Activated CD4-positive, CD25-positive, alpha-beta regulatory T cell treated with anti-CD3 and anti-CD28 coated beads, Interleukin-2, amount 50 U/mL, for 72 hours (primary cell): ENCODE measurements around the gene ZNF48.

Source experiments
- DNase-seq: peaks from one replicate; pipeline ENCODE4 v3.0.0; 2021

The ZNF48 gene

GRCh38 chr16:30407804-30408534 lies 12.7 kb downstream of the ZNF48 start:
- no peak for DNase-seq

GRCh38 chr16:30409125-30410060 lies 14.2 kb downstream of the ZNF48 start:
- peak; percentile 91 for DNase-seq

GRCh38 chr16:30413112-30413806 lies 18.0 kb downstream of the ZNF48 start:
- no peak for DNase-seq

GRCh38 chr16:30414159-30414558 lies 18.9 kb downstream of the ZNF48 start:
- no peak for DNase-seq

- no peak for DNase-seq
These were observed 20.9 kb downstream of the ZNF48 start for GRCh38 chr16:30416047-30416603.

- DNase-seq = no peak
These were observed 21.7 kb downstream of the ZNF48 start for GRCh38 chr16:30416624-30417528.

- peak; percentile 87 for DNase-seq
These were observed 22.5 kb downstream of the ZNF48 start for GRCh38 chr16:30417529-30418349.

GRCh38 chr16:30418350-30419181 lies 23.3 kb downstream of the ZNF48 start:
- no peak for DNase-seq

GRCh38 chr16:30421010-30421409 lies 25.8 kb downstream of the ZNF48 start:
- no peak for DNase-seq

- no peak for DNase-seq
These were observed 32.8 kb downstream of the ZNF48 start for GRCh38 chr16:30428055-30428454.

GRCh38 chr16:30429418-30429677 lies 34.1 kb downstream of the ZNF48 start:
- no peak for DNase-seq

GRCh38 chr16:30429678-30430427 lies 34.6 kb downstream of the ZNF48 start, which contains the start of gene DCTPP1:
Gene DCTPP1 (minus strand): TSS chr16:30430030. CDS start chr16:30429980, 50 bp downstream.
- peak; percentile 91 for DNase-seq

GRCh38 chr16:30430428-30430970 lies 35.3 kb downstream of the ZNF48 start:
- DNase-seq = no peak

GRCh38 chr16:30434852-30435251 lies 39.6 kb downstream of the ZNF48 start:
- DNase-seq = no peak

GRCh38 chr16:30437511-30438046 lies 42.4 kb downstream of the ZNF48 start:
- DNase-seq = no peak

GRCh38 chr16:30438835-30439234 lies 43.6 kb downstream of the ZNF48 start:
- no peak for DNase-seq

- DNase-seq = no peak
These were observed 44.6 kb downstream of the ZNF48 start for GRCh38 chr16:30439720-30440348.

GRCh38 chr16:30443631-30444030 lies 48.4 kb downstream of the ZNF48 start:
- DNase-seq = no peak
